TTC549 (cell line): ENCODE data around the gene MRPL21.
"Not testable (repeated sequence)": the region's sequence is repeated elsewhere in the genome, so short reads cannot be mapped to it uniquely, and the experiment has no call there.

Experiments used
- FAIRE-seq: peaks from 2 replicates; lab custom pipeline; 2012; peaks lifted over from hg19 to GRCh38; lab: Jason Lieb, UNC

Gene MRPL21

GRCh38 chr11:68908273-68908672 lies 4.6 kb upstream of the MRPL21 start:
- FAIRE-seq, result no peak

DNA sequence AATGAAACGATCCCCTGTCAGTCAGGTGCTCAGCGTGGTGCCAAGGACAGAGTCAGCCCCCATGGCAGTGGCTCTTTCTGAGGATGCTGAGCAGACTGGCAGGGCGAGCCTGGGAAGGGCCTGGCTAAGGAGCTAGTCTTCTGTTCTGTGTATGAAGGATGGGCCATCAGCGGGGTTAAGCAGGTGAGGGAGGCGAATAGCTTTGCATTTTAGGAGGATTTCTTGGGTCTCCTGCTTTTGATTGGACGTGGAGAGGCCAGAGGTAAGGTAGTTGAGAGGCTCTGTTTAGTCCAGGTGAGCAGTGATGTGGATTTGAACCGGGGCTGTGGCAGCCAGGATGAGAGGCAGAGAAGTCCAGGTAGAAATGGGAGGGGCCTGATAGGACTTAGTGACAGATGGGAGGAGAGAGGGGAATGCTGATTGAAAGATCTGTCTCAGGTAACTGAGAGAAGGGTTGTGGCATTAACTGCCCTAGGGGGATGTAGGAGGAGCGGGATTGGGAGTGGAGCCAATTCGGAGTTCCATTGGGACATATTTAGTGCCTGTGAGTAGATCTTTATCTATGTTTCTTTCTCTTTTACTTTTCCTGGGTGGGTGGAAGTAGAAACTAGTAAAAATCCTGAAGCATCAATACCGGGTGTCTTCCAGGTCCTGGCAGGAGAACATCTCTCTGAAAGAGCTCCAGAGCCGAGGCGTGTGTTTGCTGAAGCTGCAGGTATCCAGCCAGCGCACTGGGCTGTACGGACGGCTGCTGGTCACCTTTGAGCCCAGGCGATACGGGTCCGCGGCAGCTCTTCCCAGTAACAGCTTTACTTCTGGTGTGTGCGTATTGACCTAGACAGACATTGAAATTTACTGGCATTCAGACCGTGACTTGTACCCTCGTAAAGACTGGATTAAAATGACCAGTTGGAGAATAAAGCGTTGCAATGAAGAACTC lies 2.1 kb upstream of the MRPL21 start:
- no peak for FAIRE-seq

DNA sequence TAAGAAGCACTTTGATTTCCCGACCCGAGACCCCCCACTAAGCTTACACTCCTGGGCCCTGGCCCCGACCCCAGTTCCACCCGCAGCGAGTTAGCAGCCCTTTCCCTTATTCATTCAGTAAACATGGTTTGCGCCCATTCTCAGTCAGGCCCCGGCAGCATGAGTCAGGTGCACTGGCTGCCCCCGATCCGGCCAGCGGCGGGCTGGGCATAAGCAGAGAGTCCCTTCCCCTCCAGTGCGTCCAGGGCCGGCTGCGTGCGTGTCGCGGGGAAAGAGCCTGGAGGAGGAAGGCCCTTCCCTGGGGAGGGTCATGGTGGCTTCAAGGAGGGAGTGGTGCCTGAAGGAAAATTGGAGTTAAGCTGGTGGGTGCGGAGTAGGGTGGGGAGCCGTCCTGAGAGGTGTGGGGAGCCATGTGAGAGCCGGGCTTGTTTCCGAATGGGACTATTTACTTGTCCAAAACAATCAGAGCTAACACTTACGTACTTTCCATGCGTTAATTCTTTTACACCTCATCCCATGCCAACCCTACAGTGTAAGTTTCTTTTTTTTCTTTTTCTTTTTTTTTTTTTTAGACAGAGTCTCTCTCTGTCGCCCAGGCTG lies 716 bp upstream of the MRPL21 start:
- FAIRE-seq, result no peak

DNA sequence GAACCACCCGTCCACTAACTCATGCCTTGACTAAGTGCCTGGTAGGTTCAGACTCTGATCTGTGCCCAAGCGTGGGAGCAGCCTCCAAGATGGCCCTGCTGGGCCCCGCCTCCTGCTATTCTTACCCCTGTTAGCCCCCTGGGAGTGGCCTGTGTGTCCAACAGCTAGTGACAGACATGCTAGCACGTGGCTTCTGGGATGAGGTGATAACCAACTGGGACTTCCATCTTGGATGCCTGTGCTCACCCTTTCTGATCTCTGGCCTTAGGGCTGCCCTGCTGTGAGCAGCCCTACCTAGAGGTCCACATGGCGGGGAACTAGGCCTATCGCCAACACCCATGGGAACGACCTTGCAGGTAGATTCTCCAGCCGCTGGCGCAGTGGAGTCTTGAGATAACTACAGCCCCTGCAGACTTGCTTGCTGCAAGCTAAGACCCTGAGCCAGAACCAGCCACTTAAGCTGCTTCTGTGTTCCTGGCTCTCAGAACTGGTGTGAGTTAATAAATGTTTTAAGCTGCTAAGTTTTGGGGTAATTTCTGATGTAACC lies 2.7 kb downstream of the MRPL21 start:
- FAIRE-seq, result no peak

GRCh38 chr11:68897441-68897840 lies 6.2 kb downstream of the MRPL21 start:
- no peak for FAIRE-seq

- FAIRE-seq, result no peak
These were observed 7.3 kb downstream of the MRPL21 start for GRCh38 chr11:68896171-68896959.

GRCh38 chr11:68893282-68893681 lies 10.3 kb downstream of the MRPL21 start:
- no peak for FAIRE-seq

DNA sequence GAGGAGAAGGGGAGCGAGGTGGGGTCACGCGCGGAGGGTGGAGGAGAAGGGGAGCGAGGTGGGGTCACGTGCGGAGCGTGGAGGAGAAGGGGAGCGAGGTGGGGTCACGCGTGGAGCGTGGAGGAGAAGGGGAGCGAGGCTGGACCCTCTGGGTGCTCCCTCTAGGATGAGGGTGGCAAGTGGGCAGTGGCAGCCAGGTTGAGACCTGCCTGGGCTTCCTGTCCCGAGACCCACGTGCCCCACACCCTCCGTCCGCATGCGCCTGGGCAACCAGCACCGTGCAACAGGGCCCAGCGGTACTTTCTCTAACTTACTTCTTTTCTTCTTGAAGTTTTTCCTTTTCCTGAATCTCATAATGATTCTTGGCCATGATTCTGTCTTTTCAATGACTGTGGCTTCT lies 11.1 kb downstream of the MRPL21 start:
- FAIRE-seq, result no peak

DNA sequence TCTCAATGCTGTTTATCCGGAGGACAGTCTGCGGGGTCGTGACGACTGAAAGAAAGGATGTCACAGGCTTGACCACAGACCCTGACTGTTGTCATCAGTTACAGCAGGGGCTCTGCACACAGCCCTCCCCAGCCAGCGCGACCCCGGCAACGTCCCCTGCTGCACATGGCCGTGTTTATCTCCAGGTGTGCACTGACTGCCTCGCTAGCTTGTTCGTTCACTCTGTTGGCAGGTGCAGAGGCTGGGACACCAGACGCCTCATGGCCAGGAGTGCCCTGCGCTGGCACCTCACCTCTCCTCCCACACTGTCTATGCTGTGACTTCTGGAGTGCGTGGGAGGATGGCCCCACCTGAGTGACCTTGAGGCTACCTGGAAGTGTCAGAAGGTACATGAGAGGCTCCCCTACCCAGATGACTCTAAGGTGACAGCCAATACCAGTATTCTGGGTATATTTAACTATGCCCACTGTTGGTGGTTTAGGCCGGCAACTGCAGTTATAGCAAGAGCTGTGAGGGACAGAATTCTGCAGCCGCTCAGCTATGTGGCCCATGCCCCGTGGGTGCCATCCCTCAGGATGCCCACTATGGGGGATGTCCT lies 12.2 kb downstream of the MRPL21 start:
- no peak for FAIRE-seq

DNA sequence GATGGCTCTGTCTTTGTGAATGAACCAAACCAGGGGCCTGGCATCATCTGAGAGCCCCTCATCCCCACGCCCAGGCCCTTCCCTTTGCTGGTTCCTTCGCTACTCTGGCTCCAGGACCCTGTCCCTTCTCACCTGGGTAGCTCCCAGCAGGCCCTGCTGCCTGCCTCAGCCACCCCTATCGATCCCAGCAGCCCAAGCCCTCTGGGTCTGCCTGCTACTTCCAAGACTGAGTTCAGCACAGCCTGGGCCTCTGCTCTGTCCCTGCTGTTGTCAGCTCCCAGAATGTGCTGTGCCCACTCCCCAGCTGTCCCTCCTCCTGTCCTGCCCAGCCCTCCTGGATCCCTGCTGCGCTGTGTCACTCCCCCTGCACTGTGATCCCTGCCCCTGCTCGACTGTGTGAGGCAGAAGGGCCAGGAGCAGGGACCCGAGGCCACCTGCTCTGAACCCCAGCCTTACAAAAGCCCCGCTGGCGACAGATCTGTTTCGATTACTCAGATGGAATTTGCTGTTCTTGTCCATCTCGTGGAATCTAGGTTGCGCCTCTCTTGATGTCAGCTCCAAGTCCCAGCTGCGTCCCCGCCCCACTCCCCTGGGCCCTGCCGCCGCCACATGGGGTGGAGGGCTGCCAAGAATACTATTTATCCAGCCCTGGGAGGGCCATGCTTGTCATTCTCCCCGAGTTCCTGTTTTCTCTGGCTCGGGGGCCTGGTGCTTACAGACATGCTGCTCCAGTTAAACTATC lies 13.0 kb downstream of the MRPL21 start:
- no peak for FAIRE-seq

- no peak for FAIRE-seq
These were observed 13.6 kb downstream of the MRPL21 start for GRCh38 chr11:68889948-68890446.

GRCh38 chr11:68884827-68885226 lies 18.8 kb downstream of the MRPL21 start:
- not testable (repeated sequence) for FAIRE-seq

DNA sequence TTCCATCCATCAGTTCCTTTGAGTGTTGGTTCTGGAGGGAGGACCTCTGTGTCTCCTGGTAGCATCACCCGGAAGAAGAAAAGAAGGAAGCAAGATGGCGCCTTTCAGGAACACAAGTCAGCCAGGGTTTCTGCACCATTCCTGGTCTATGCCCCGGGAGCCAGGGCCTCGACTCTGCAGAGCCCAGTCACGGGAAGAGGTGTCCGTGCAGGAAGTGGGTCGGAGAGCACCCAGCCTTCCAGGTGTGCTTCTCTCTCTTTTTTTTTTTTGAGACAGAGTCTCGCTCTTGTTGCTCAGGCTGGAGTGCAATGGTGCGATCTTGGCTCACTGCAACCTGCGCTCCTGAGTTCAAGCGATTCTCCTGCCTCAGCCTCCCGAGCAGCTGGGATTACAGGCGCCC lies 21.2 kb downstream of the MRPL21 start:
- no peak for FAIRE-seq

DNA sequence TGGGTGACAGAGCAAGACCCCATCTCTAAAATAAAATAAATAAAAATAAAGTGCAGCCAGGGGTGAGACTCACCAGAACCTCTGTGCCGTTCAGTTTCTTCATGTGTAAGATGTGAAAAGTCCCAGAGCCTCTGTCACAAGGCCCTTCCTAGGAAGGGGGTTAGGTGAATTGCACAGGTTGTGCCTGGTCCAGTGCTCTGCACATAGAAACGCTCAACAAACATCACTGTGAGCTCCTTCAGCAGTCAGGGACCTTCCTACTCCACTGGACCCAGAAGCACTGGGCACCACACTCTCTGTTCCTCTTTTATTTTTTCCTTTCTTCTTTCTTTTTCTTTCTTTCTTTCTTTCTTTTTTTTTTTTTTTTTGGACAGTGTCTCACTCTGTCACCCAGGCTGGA lies 22.3 kb downstream of the MRPL21 start:
- no peak for FAIRE-seq

GRCh38 chr11:68880851-68881250 lies 22.8 kb downstream of the MRPL21 start:
- FAIRE-seq, result no peak

- FAIRE-seq, result no peak
These were observed 25.6 kb downstream of the MRPL21 start for GRCh38 chr11:68878022-68878421.

DNA sequence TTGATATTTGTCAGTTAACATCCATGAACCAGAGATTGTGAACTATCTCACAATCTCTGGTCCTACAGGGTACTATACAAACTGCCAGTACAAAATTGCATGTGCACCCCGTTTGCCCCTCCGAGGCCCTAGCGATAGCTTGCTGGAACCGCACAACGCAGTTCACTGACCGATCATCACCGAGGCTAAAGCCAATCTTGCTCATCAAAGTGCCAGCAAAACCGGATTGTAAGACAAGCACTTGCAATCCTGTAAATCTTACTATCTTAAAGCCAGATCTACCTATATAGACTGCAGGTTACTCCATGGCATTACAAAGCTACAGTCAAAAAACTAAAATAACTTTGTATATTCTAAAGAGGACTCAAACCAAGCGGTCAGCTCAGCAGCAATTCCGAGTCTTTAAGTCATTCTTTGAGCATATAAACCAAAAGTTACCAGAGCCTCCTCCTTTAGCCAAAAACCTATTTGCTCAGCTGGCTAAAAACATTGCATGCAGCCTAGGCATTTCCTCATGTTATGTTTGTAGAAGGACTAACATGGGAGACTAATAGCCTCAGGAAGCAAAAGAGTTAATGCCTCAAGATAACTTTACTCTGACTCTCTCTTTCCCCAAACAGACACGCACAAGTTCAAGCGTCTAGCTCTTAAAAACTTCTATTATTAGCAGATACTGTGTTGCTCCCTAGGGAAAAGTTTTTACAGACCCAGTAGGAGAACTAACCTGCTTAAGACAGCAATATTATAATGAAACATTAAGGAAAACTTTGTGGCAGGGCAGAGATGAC lies 31.2 kb downstream of the MRPL21 start:
- no peak for FAIRE-seq

DNA sequence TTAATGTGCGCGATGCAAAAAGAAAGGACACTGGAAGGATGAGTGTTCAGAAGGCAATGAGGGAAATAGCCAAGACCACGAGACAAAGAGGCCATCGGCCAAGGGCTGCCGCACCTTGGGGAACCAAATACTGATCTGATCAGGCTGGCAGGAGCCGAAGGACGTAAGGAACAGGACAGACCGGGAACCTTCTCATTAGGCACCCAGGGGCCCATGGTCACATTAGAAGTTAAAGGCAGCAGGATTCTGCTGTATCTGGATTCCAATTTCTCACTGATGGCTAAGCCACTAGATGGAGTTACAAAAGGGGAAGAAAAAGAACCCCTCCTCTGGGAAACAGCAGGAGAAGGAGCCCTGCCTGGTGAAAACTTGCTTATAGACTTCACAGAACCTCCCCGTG lies 33.2 kb downstream of the MRPL21 start:
- no peak for FAIRE-seq

- no peak for FAIRE-seq
These were observed 35.3 kb downstream of the MRPL21 start for GRCh38 chr11:68868221-68868835.

DNA sequence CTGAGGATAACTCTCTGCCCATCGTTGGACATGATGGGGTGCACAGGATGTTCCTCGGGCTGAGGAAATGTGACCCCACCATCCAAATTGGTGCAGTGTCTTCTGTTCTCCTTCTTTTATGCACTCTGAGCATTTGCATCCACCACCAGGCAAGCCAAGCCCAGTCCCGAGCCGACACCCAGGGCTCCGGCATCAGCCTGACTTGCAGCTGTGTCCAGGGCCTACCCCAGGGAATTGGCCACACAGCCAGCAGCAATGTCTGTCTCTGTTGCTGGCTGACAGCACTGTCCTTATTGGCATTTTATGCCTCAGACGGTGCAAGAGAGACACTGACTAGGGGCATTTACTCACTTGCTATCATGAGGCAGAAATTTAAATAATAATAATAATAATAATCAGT lies 36.6 kb downstream of the MRPL21 start:
- no peak for FAIRE-seq
